Right atrium auricular region (tissue), 2 donors: ENCODE measurements around the gene TUBB. TPM values are rescaled to one million over a fixed set of nuclear protein-coding genes. Genes with fewer than 3 reads are reported as not detected.
"Not testable (repeated sequence)": the region's sequence is repeated elsewhere in the genome, so short reads cannot be mapped to it uniquely, and the experiment has no call there.

ENCODE experiments used
- DNase-seq: peaks from one replicate; pipeline ENCODE4 v3.0.0-alpha.2; 2019; ENCODE audit warnings: low spot score
- H3K27ac ChIP-seq, 2 donors: fragments of 200-600 bp; sonication (generic); 1 replicate in 1 of 2; 2 replicates in 1 of 2; pipeline ENCODE4 v1.5.1; 2016 to 2019
- H3K27me3 ChIP-seq, 2 donors: fragments of 200-600 bp; sonication (generic); one replicate each; pipeline versions ENCODE4 v1.5.1 to v1.6.0; 2017 to 2019
- H3K36me3 ChIP-seq: fragments of 200-600 bp; sonication (generic); one replicate; pipeline ENCODE4 v1.5.1; 2016
- H3K4me1 ChIP-seq, 2 donors: fragments of 200-600 bp; sonication (generic); one replicate each; pipeline versions ENCODE4 v1.5.1 to v1.6.0; 2017 to 2019
- H3K4me3 ChIP-seq, 2 donors: fragments of 200-600 bp; sonication (generic); 1 replicate in 1 of 2; 2 replicates in 1 of 2; pipeline ENCODE4 v1.5.1; 2017 to 2019; ENCODE audit warnings: mild to moderate bottlenecking in 1 of 2, moderate library complexity in 1 of 2
- H3K9me3 ChIP-seq, 2 donors: fragments of 200-600 bp; sonication (generic); one replicate each; pipeline ENCODE4 v1.5.1; 2019
- CTCF ChIP-seq, 2 donors: fragments of 200-600 bp; sonication (generic); IDR thresholded peaks; one replicate each; pipeline ENCODE4 v1.5.1; 2019; ENCODE audit warnings: antibody characterized with exemption in 2 of 2
- total RNA-seq, 2 donors: library from RNA; depleted of rRNA; stranded (reverse); fragments of >200 nt; gene quantifications; one replicate each; pipeline ENCODE4 v1.1.0, GENCODE V29; 2016

TUBB gene
- total RNA-seq, 2 donors from 2014 or later, result 121 to 236 TPM

GRCh38 chr6:30760549-30760948 is 40.4 kb downstream of the TUBB start:
- Histone ChIP-seq H3K4me1 (peaks cover 0 to 51% of the 10 kb centered on the region in 2 donors), H3K36me3 (no peaks in the 10 kb centered on the region), H3K4me3 (no peak overlapping the region), H3K27me3 (no peaks in the 10 kb centered on the region), H3K9me3 (no peaks in the 10 kb centered on the region), H3K27ac (no peak overlapping the region)
- DNase-seq, result no peak
- TF ChIP-seq CTCF (IDR thresholded peaks at IDR 0.05), result no peak

DNA sequence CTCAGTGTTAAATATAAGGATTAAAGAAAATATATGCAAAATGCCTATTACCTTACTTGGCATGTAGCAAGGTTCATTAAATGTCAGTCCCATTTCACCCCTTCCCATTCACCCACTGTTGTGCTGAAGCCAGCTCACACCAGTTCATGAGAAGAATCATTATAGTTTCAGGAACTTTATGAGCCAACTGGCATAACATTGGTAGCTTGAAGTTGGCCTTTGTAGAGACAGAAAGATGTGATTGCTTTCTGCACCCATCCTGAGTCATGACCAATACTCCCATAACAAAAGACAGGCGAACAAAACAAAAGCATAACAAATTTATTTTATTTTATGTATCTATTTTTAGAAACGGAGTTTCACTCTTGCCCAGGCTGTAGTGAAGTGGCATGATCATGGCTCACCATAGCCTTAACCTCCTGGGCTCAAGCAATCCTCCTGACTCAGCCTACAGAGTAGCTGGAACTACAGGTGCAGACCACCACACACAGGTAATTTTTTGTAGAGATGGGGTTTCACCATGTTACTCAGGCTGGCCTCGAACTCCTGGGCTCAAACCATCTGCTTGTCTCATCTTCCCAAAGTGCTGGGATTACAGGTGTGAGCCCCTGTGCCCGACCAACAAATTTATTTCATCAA is 41.8 kb downstream of the TUBB start:
- Histone ChIP-seq H3K4me1 (peaks cover 0 to 64% of the 10 kb centered on the region in 2 donors), H3K4me3 (no peak overlapping the region), H3K36me3 (no peaks in the 10 kb centered on the region), H3K27me3 (no peaks in the 10 kb centered on the region), H3K9me3 (no peaks in the 10 kb centered on the region), H3K27ac (peak overlapping the region in 1 of 2 donors; percentile 88)
- no peak for TF ChIP-seq CTCF (IDR thresholded peaks at IDR 0.05)
- no peak for DNase-seq

DNA sequence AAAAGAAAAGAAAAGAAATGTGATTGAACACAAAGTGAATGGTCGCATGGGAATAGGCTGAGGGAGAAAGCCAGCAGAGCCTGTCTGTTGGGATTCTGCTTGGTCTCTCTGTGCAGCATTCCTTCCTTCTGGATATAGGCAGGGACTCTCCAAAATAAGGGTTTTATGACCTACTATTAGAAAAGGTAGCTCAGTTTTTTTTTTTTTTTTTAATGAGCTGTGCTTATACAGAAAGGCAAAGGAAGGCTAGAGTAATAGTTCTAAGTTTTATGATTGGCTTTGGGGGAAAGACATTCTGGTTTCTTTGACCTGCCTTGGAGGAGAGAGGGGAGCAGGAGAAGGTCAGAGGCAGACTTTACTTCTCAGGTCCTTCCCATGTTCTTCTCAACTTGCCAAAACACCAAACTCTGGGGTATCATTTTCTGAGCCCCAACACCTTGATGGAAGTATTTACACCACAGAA is 43.0 kb downstream of the TUBB start:
- Histone ChIP-seq H3K4me1 (peaks cover 0 to 54% of the 10 kb centered on the region in 2 donors), H3K36me3 (no peaks in the 10 kb centered on the region), H3K9me3 (no peaks in the 10 kb centered on the region), H3K4me3 (no peak overlapping the region), H3K27me3 (no peaks in the 10 kb centered on the region), H3K27ac (peak overlapping the region in 1 of 2 donors; percentile 88)
- DNase-seq, result no peak
- TF ChIP-seq CTCF (IDR thresholded peaks at IDR 0.05), result no peak

DNA sequence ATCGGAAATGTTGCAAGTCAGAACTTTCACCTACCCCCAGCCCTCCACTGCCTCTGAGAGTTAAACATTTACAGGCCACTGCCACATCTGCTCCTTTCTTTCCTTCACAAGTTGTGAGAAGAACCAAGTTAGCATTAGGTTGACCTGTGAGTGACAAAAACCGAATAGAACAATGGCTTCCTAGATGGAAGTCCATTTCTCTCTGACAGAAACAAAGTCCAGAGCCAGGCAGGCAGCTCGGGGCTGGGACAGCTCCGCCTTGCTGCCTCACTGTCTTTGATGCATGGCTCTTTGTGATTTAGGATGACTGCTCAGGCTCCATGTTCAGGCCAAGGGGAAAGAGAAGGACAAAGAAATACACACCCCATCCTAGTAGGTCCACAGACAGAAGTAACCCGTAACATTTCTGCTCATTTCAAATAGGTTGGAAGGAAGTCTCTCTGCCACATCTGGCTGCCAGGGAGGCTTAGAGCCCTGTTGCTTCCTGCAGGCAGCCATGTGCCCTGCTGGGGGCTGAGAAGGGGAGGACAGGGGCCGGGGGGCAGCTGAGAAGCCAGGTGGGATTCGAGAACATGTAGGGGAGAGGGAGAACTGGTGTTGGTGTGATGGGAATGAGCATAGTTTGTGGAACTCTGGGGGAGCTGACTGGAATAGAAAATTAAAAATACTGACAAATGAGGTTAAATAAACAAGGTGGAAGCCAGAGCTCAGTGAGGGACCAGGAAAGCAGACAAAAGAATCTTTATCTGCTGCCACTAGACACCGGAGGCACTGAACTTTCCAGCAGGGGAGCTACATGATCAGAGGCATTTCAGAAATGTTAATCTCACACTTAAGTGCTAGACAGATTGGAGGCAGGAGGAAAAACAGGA is 43.7 kb downstream of the TUBB start:
- Histone ChIP-seq H3K4me1 (peaks cover 0 to 53% of the 10 kb centered on the region in 2 donors), H3K4me3 (no peak overlapping the region), H3K27ac (peak overlapping the region; percentile 37 to 88)

DNA sequence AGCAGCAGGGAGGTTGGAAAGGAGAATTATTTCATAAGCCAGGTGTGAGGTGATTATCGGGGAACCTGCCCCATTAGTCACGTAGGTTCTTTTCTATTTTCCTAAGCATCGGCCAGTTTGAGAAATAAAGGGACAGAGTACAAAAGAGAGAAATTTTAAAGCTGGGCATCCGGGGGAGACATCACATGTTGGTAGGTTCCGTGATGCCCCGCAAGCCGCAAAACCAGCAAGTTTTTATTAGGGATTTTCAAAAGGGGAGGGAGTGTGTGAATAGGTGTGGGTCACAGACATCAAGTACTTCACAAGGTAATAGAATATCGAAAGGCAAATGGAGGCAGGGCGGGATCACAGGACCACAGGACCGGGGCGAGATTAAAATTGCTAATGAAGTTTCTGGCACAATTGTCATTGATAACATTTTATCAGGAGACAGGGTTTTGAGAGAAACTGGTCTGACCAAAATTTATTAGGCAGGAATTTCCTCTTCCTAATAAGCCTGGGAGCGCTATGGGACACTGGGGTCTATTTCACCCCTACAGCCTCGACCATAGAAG is 44.4 kb downstream of the TUBB start:
- not testable (repeated sequence) for H3K9me3 ChIP-seq, H3K4me3 ChIP-seq, H3K27me3 ChIP-seq, H3K36me3 ChIP-seq, DNase-seq
- Histone ChIP-seq H3K4me1 (peaks cover 3 to 53% of the 10 kb centered on the region in 2 donors), H3K27ac (peak overlapping the region; percentile 37 to 88)

More for the DNA sequence above, 43.7 kb downstream of the TUBB start:
- Histone ChIP-seq H3K9me3 (no peaks in the 10 kb centered on the region), H3K36me3 (no peaks in the 10 kb centered on the region), H3K27me3 (no peaks in the 10 kb centered on the region)
- no peak for TF ChIP-seq CTCF (IDR thresholded peaks at IDR 0.05)
- no peak for DNase-seq

GRCh38 chr6:30765495-30765894 is 45.3 kb downstream of the TUBB start:
- H3K27me3 ChIP-seq, H3K4me3 ChIP-seq, H3K36me3 ChIP-seq, DNase-seq, H3K9me3 ChIP-seq: not testable (repeated sequence)
- H3K27ac ChIP-seq, result peak overlapping the region in 1 of 2 donors; percentile 88
- H3K4me1 ChIP-seq, result peaks cover 3 to 51% of the 10 kb centered on the region in 2 donors
